GM19099 (cell line): ENCODE measurements around the gene ARL13A.

Experiments used
- POLR2A ChIP-seq: IDR thresholded peaks from 3 replicates; pipeline ENCODE4 v1.6.1; 2011; ENCODE audit warnings: low read depth; ENCODE audit not compliant: insufficient read length; ENCODE audit errors: extremely low read depth

The ARL13A gene

DNA sequence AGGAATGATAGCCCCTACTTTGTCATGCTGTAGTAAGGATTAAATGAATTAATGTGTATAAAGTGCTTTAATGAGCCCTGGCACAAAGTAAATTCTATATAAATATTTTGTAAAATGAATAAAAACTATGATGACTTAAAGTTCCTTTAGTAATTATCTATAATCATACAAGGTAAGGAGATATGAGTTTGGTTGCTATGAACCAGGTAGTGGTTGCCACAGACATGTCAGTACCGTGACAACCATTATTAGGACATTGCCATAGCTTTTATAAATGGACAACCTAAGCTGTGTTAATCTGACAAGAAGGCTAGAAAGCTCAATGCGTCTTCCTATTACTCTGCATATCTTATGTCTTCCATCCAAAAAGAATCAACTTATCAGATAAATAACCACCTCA is at the start of gene ARL13A:
Gene ARL13A (plus strand): TSS at position 301 of the 400 bp plus-strand sequence. CDS start 3,982 bp downstream, outside the sequence.
- TF ChIP-seq POLR2A = no peak

DNA sequence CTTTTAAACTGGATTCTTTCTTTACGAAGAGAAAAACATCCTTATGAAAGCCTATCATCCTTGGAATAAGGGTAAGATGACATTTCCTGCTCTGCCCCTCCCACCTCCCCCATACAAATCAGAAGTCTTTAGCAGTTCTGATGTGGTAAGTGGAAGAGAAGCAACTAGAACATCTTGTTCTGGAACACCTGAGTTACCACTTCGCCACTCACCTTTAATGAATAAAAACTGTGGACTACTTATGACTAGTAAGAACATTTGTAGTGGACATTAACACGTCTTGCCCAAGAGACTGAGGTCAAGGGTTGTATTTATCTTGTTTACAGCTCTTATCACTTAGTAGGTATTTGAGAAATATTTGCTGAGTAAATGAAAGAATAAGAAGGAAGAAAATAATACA is 45.1 kb upstream of the ARL13A start:
- no peak for TF ChIP-seq POLR2A

DNA sequence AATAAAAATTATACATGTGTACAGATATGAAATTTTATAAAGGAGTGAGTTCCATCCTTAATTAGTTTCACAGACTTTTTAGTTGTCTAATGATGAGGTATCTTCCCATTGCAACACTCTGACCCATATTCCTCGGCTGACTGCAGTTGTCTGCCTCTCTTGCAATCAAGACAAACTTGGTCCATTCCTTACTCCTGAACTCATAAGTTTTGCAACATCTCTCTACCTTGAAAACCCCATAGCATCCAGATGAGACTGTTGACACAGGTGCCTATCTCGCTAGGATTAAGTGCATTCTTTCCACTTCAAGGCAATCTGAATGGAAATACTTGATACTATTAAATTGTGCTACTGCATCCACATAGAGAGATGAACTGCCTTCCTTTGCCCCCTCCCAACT is 43.1 kb upstream of the ARL13A start:
- TF ChIP-seq POLR2A = no peak

DNA sequence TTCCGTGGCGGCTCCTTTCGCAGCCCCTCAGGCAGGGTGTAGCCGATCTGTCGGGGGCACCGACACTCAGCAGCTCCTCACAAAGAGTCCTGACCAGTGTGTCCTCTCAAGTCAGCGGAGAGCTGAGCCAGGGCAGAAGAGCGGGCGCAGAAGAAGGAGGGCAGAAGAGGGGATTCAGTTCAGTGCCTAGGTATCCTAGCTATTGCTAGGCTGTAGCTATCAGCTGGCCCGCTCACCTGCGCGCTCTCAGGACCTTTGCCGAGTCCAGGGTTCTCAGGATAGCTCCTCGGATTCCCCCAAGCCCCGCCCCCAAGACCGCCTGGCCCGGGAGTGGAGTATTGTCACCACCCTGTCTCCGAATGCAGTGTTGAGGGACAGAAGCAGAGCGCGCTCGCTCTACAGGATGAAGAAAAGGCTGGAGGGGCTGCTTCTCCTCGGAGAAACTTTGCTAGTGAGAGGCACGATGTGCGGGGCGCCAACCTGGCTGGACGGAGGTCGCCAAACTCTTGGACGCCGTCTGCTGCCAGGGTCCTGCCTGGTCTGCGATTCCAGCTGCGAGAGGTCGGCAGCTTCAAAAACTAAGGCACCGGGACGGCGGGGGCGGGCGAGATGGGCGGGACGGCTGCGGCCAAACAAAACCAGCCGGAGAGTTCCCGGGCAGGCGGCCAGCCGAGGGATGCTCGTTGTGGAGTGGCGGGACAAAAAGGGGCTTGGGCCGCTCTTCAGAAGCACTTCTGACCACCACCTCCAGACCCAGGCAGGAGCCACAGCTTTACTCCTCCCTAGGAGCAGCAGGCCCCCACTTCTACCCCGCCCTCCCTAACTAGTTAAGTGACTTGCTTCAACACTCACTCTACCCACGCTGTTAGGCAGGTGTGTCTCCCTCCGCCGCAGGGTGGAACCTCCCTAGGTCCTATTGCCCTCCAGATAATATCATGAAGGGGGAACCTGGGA is 40.6 kb upstream of the ARL13A start, which contains the start of gene XKRX:
Gene XKRX (minus strand): TSS at position 258 of the 954 bp plus-strand sequence. CDS start 613 bp downstream, outside the sequence.
- TF ChIP-seq POLR2A = no peak

DNA sequence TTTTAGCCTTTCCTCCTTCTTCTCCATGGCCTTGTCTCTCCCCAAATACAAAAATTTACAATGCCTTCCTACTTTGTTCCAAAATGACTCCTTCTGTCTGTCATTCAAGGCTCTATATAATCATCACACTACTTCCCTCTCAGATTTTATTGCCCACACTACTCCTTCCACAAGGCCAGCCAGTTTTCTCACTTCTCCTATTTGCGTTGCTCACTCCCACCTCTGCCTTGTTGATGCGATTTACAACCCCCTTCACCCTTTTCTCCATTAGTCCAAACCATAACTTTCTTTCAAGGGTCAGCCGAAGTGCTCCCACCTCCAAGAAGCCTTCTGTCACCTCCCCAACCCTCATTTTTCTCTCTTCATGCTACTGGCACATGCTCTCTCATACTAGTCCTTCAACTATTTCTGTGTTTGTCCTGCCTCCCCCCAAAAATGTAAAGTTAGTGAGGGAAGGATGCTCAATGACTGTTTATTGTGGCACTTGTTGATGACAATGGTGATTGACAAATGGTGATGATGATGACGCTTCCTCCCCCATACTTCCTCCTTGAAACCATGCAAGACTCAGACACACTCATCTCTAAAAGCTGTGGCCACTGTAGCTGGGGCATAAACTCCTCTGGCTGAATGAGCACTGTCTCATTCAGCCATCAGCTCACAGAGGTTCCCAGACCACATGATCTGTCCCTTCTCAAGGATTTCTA is 38.1 kb upstream of the ARL13A start:
- TF ChIP-seq POLR2A = no peak

DNA sequence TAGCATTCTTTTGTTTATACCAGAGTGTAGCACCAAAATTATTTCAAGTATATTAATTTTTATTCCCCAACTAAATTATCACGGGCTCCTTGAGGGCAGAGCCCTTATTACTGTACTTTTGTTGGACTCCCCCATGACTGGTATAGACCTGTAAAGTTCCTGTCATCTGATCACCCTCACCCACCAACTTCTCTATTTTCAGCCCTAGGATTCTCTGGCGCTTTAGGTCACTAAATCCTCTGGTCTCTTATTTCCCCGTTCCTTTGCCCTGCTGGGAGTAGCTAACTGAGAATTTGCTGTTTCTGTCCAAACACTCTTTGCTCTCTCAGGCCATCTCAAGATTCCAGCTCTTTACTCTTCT is 37.6 kb upstream of the ARL13A start:
- no peak for TF ChIP-seq POLR2A

DNA sequence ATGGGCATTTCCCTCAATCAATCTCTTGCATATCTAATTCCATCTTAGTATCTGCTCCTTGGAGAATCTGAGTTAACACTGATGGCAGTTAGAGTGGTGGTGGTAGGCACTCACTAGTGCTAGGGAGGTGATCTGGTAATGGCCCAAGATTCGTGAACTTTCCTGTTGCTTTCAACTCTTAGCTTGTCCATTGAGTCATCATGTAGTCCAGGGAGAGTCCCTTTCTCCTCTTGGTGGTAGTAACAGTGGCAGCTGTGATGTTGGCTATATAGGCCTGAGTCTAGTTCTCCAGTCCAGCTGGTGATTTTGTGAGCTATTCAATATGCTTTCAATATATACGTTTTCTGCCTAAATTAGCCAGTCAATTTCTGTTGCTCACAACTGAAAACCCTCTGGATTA is 33.7 kb upstream of the ARL13A start:
- TF ChIP-seq POLR2A = no peak

DNA sequence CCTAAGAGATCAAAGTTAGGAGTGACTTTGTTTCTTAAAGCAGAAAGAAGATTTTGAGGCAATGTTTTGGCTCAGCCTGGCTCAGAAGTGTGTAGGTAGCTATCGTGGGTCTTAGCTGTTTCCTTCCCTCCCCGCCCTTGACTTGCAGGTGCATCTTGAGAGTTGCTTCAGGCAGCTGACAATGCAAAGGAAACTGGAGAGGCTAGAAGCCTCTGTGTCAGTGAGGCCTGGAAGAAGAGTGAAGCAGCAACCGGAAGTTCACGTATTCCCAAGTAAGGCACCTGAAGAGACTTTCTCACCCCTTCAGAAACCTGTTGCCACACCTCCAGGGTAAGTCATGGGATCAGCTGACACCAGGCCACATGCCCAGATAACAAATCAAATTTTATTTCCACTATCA is 30.2 kb upstream of the ARL13A start:
- TF ChIP-seq POLR2A = no peak

DNA sequence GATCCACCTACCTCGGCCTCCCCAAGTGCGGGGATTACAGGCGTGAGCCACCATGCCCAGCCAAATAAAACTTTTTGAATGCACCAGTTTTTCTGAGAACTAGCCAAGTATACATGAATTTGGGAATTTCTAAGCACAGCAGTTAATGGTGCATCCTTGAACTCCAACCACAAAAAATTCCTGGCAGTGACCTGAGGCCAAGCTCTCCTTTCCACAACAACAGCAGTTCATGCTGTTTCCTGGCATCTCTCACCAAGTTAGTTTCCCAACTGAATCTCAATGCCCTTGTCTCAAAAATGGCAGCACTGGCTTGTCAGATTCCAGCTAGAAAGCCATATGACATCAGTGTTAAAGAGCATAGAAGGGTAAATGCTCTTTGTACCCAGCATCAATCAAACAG is 24.9 kb upstream of the ARL13A start:
- TF ChIP-seq POLR2A = no peak

DNA sequence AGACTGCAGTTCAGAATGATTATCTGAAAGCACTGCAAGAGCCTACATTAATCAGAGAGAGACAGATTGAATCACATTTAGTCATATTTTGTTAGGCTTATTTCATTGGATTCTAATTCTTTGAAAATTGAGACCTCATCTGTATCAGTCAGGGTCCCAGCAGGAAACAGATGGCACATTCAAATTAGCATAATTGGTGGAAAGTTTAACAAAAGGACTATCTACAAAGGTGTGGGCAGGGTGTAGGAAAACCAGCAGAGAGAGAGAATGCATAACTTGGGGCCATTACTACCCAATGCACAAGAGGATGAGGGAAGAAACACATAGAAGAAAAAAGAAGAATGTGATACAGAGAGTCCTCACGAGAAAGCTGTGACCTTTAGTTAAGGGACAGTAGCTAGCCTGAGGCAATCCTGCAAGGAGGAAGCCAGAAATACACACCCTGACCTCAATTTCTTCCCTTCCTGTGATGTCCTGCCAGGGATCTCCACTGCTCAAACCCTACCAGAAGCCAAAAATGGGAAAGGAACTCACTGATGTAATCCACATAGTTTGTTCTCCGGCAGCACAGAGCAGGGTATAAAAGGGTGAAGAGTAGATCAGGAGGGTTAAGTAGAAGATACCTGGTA is 23.1 kb upstream of the ARL13A start:
- TF ChIP-seq POLR2A = no peak

DNA sequence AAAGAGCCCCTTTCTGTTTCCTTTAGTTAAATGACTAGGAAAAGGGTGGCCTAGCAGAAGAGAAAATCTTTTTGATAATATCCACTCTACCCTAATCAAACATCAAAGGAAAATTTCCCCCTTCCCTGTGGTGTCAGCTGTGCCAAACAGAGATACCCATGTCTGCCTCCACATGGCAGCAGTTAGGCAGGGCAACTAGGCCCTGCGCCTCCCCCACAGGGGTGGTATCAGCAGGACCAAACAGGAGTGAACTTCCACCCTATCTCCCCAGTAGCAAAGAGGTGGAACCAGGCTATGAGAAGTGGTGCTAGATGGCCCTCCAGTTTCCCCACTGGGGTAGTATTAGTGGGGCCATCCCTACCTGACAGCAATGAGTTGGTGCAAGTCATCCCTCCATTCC is 21.0 kb upstream of the ARL13A start:
- no peak for TF ChIP-seq POLR2A

DNA sequence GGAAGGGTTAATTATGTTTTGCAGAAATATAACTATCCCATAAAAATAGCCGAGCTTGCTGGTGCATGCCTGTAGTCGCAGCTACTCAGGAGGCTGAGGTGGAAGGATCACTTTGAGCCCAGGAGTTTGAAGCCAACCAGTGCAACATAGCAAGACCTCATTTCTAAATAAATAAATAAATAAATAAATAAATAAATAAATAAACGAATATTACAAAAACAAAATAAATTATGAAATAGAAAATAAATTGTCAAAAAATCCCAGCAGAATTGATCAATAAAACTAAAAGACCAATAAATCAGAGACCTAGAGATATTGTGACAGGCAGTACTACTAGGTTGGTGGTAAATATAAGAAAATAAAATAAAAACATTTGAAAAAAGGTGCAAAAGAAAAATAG is 6.7 kb upstream of the ARL13A start:
- TF ChIP-seq POLR2A = no peak

DNA sequence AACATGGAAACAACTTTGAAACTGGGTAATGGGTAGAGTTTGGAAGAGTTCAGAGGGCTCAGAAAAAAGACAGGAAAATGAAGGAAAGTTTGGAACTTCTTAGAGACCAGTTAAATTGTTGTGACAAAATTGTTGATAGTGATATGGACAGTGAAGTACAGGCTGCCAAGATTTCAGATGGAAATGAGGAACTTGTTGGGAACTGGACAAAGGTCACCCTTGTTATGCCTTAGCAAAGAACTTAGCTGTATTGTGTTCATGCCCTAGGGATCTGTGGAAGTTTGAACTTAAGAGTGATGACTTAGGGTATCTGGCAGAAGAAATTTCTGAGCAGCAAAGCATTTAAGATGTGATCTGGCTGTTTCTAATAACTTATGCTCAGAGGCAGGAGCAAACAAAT is 5.1 kb upstream of the ARL13A start:
- TF ChIP-seq POLR2A = no peak

DNA sequence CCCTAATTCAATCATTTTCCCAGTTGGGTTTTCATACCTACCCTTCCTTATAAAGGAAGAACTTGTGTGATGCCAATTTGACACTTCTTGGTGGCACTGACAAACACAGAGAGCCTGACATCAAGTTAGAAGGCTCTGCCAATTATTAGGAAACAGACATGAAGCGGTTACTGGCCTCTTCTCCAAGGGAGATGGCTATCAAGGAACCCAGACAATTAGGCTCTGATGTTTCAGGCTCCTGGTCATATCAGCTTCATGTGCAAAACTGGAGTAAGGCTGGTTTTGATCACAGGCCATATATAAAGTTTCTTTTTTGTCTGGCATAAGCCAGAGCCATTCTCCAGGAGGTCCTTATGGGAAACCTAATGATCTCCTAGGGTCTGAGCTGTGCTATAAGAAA is 428 bp downstream of the ARL13A start:
- no peak for TF ChIP-seq POLR2A

DNA sequence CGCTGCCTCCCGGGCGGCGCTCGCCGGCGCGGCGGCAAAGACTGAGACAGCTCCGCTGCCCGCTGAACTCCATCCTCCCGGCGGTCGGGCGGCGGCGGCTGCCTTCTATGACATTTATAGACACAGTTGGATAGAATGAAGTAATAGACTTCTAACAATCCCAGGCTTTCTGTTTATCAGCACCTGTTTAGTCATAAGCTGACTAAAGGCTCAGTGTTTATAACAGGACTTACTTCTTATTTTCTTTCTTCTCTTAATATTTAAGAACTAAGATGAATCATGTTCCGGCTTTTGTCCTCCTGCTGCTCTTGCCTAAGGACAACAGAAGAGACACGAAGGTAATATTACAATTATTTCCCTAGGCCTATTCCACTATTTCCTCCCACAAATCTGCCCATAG is 3.9 kb downstream of the ARL13A start:
- no peak for TF ChIP-seq POLR2A
